ENCODE data around the gene EIF2S3.

The EIF2S3 gene

DNA sequence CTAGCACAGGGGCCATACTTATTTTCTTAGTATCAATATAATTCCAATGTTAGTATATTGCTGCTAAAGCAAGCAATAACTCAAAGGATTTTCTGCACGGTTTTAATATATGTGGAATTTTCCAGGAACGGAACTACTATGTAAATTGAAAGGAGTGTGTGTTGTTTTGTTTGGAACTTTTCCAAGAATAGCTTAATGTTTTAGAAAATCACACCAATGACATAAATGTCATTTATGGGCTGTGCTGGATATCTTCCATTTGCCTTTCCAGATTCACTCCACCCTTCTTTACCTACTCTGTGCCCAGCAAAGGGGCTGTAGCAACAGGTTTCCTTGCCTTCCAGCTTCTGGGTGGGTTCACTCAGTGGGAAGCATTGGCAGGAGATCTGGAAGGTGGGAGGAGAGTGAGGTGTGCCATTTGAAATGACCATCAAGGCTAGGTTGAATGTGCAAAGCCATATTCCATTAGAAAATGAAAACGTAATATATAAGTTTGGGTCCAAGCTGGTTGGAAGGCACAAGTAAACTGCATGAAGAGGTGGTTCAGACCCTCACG, 69.6 kb downstream of the EIF2S3 start:
- no peak for DNase-seq (ENCODE audit: low read depth, low spot score)
- H3K27ac ChIP-seq, result no peak overlapping the region

DNA sequence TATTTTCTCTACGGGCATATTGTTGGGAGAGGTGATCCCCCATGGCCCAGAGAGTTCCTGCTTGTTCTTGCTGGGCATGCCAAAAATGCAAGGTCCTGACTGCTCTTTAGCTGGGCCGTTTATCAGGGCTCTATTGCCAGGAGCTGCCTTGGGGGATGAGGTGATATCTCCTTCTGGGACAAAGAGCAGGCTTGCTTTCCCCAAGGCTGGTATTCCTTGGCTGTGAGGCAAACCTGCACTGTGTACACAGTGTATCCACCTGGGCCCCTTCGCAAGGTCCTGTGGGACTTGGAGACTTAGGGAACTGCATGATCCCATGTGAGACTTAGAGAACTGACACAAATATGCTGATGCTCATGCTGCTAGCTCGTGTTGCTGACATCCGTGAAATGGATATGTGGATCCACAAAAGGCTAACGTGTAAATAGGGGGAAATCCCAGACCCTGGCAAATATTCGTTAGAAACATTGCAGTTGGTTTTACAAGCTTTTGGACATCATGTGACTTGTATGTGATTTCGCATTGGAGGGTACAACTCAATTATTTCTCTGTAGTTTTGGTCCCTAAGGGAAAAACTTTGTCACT, 70.4 kb downstream of the EIF2S3 start:
- no peak overlapping the region for H3K27ac ChIP-seq
- DNase-seq (ENCODE audit: low read depth, low spot score), result no peak

Data from epithelial cell of prostate (primary cell).